GM23248 (cell line): ENCODE data around the gene CCDC18.

Experiments used
- EZH2 ChIP-seq: fragments of 200-600 bp; sonication (generic); IDR thresholded peaks from 2 replicates; pipeline ENCODE4 v1.6.1; 2018; ENCODE audit warnings: antibody characterized with exemption, mild to moderate bottlenecking; ENCODE audit not compliant: insufficient read depth, poor library complexity, severe bottlenecking
- EZH2phosphoT487 ChIP-seq: fragments of 200-600 bp; sonication (generic); IDR thresholded peaks from 2 replicates; pipeline ENCODE4 v1.6.1; 2018; ENCODE audit warnings: antibody characterized with exemption, moderate library complexity, mild to moderate bottlenecking, low read depth; ENCODE audit not compliant: insufficient read depth

GRCh38 chr1:93186667-93187066 is 6.1 kb downstream of the CCDC18 start:
- no peak for TF ChIP-seq EZH2
- no peak for TF ChIP-seq EZH2phosphoT487
